Epithelial cell of proximal tubule (primary cell): ENCODE data around the gene CCDC146. TPM values are rescaled to one million over a fixed set of nuclear protein-coding genes. Genes with fewer than 3 reads are reported as not detected.
"Not testable (repeated sequence)": the region's sequence is repeated elsewhere in the genome, so short reads cannot be mapped to it uniquely, and the experiment has no call there.

ENCODE experiments used
- DNase-seq: peaks from one replicate; pipeline ENCODE4 v3.0.0-alpha.2; 2011; ENCODE audit warnings: low read depth
- H3K4me3 ChIP-seq: 2 replicates; pipeline ENCODE4 v1.5.1; 2011; ENCODE audit warnings: low read depth, mild to moderate bottlenecking, low read length
- CTCF ChIP-seq: conservative IDR thresholded peaks from 2 replicates; pipeline ENCODE4 v1.5.1; 2012; ENCODE audit warnings: low read depth, mild to moderate bottlenecking, low read length
- total RNA-seq: library from RNA; depleted of rRNA; stranded (reverse); fragments of >200 nt; gene quantifications from 2 replicates; pipeline ENCODE4 v1.2.3, GENCODE V29; 2015

CCDC146 gene
- total RNA-seq, 1 donor from 2014 or later: 5.2 TPM

DNA sequence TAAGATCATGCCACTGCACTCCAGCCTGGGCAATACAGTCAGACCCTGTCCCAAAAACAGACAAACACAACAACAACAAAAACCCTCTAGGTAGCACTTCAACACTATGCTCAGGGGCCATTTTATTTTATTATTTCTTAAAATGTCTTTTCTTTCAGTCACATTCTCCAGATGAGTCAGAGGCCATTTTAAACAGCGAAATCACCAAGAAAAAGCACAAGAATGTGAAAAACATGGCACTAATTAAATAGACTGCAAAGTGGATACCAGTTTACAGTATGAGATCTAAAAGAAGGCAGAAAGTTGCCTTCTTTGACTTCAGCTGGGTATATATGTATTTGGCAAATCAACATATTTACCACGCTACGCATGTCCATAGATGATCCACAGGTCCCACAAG, 83.3 kb downstream of the CCDC146 start:
- no peak for DNase-seq
- no peak for TF ChIP-seq CTCF
- H3K4me3 ChIP-seq: no peak overlapping the region

DNA sequence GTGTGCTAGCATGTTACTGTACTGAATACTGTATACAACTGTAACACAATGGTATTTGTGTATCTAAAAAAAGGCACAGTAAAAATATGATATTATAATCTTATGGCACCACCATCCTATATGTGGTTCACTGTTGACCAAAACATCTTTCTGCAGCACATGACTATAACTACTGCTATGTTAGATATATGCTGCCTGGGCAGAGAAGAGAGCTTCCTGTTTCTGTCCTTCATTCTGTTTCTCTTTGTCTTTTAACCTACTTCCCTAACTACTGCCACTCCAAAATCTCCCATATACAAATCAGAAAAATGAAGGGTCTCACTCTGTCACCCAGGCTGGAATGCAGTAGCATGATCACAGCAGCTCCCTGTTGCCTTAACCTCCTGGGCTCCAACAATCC, 86.0 kb downstream of the CCDC146 start:
- H3K4me3 ChIP-seq: no peak overlapping the region
- TF ChIP-seq CTCF: no peak
- DNase-seq: no peak

GRCh38 chr7:77209479-77210139, 87.2 kb downstream of the CCDC146 start:
- no peak for DNase-seq
- TF ChIP-seq CTCF: no peak
- H3K4me3 ChIP-seq: no peak overlapping the region

DNA sequence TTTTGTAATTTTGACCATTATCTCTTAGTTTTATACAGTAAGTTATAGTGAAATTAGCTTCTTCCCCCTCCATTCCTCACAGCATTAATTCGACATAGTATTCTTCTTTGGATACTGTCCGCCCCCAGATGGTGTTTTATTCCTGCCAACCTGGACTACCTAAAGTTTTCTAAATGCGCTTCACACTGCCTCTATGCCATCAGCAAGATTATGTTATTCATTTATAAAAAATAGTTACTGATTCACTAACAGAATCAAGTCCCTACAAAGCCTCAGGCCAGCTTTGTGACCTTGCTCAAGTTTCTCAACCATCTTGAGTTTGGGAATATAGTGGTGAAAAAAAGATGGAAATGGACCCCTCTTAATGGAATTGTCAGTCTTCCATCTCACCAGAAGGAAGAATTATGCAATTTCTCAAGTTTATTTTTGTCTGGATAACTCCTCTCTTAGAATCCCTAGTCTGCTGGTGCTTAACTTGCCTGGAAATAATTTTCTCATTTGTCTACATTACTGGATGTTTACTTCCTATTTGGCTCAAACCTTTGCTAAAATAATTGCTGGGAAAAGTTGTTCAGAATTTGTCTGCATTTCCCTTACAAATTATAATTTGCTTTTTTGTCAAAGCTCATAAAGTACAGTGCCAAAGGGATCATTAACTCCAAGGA, 93.9 kb downstream of the CCDC146 start:
- no peak for TF ChIP-seq CTCF
- peak; percentile 42 for DNase-seq

GRCh38 chr7:77217474-77218185, 95.2 kb downstream of the CCDC146 start:
- H3K4me3 ChIP-seq: no peak overlapping the region
- TF ChIP-seq CTCF: no peak
- no peak for DNase-seq

More for the DNA sequence above, 93.9 kb downstream of the CCDC146 start:
- no peak overlapping the region for H3K4me3 ChIP-seq

DNA sequence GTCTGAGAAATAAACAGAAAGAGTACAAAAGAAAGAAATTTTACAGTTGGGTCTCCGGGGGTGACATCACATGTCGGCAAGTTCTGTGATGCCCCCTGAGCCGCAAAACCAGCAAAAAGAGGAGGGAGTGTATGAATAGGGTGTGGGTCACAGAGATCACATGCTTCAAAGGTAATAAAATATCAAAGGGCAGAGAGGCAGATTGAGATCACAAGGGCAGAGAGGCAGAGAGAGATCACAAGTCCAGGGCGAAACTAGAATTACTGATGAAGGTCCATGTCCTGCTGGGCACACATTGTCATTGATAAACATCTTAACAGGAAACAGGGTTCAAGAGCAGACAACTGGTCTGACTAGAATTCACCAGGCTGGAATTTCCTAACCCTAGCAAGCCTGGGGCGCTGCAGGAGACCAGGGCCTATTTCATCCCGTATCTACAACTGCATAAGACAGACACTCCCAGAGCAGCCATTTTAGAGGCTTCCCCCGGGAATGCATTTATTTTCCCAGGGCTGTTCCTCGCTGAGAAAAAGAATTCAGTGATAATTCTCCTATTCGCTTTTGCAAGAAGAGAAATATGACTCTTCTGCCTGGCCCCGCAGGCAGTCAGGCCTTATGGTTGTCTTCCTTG, 97.4 kb downstream of the CCDC146 start:
- not testable (repeated sequence) for DNase-seq, H3K4me3 ChIP-seq

DNA sequence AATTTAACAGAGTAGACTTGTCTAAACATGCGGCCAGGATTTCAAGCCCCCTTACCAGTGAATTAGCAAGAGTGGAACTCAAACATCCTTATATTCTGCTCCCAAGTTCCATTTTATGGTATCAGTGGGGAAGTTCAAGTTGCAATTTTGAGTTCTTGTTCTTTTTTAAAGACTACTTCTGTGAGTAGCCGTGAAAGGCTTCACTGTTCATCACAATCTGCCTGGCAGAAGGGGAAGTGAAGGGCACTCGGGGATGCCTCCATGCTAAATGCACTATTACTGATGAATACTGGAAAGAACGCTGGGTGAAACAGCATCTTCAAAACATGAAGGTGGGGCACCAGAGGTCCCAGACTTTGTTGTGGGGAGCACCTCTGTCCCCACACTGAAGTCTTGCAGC, 99.7 kb downstream of the CCDC146 start:
- DNase-seq: no peak
- no peak overlapping the region for H3K4me3 ChIP-seq
- TF ChIP-seq CTCF: no peak
